Ramos (cell line): ENCODE results near the gene PLXDC2.
"Not testable (repeated sequence)": the region's sequence is repeated elsewhere in the genome, so short reads cannot be mapped to it uniquely, and the experiment has no call there.

Experiments
- in situ Hi-C: fragments of 300-500 bp; cut with MboI; formaldehyde crosslinking; loops from one replicate; pipeline ENCODE4 v1.14.3; 2022; ENCODE audit warnings: low sequenced_read_pairs; ENCODE audit not compliant: unreplicated experiment

PLXDC2 gene

DNA sequence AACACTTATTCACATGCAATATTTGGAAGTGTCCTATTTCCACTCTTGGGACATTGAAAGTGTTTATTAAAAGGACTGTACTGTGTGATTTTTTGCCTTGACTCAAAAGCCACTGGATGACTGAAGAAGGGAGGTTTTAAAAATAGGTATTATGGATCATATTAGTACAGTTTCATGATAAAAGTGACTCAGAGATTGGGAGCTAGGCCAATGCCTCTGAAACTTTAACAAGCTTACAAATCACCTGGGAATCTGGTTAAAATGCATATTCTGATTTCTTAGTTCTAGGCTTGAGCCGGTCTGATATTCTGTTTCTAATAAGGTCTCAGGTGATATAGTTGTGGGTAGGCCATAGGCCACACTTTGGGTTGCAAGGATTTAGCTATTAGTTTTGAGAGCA is 191.2 kb downstream of the PLXDC2 start:
- in situ Hi-C loops, result no loop called here

DNA sequence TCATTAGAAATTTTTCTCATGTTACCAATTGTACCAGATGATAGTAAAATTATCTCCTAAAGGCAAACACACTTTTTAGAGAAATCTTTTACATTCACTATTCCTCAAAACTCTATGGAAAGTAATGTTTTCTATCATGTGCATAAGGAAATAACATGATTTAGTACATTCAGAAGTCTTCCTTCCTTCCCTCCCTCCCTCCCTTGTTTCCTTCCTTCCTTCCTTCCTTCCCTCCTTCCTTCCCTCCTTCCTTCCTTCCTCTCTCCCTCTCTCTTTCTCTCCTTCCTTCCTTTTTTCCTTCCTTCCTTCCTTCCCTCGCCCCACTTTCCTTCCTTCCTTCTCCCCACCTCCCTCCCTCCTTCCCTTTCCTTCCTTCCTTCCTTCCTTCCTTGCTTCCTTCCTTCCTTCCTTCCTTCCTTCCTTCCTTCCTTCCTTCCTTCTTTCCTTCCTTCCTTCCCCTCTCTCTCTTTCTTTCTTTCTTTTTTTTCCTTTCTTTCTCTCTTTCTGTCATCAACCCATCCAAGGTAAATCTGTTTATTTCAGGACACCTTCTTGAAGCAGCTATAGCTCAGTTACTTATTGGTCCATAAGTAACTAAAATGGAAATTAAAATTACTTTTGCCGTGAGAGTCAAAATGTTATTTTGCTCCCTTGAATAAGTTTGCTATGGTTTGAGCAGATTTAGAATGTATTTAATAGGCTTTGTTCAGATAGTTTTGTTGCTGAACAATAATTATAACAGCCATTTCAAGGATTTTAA is 197.9 kb downstream of the PLXDC2 start:
- in situ Hi-C loops, result no loop called here

DNA sequence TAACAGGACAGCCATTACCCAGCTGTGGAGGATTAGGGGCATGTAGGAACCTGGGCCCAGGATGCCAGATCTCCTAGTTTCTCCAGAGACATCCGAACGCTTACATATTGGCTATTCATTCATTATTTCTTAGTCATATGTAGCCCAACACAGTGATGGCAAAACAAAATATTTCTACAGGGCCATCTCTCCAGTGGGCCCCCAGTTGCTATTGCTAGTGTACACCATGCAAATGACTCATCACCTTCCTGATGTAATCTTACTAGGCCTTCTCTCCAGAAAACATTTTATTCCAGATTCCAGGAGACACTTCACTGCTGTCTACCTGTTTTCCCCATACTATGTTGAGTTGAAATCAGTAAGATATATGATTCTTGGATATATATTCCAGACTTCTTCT is 201.7 kb downstream of the PLXDC2 start:
- in situ Hi-C loops, result no loop called here

DNA sequence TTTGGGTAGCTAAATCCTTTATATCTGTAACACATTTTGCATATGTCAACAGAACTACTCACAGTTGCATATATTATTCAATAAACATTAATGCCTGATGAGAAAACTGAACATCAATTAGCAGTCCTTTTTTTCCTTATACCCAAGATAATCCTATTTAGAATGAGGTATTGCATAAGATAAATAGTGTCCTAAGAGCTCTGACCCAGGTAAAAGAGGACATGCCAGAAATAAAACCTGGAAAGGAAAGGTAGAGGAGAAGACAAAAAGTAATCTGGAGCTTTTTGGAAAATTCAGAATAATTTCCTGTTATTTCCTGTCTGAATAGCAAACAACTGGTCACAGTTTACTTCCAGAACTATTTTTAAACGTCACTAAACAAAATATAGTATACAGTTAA is 204.4 kb downstream of the PLXDC2 start:
- in situ Hi-C loops, result no loop called here

DNA sequence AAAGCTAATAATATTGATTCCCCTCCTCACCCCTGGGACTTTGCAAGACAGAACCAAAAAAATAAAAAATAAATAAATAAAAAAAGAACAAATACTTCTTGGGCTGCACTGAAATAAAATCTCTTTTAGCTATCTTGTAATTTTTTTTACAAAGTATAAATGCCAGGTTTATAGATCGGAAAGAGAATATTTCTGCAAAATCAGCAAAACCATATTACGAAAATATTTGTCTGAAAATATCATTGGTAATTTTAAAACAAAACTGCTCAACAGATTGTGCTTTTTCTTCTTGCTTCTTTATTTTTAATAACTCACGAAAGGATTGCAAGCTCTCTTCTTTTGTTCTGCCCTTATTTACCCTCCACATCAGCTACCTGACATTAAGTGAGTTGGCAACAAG is 213.3 kb downstream of the PLXDC2 start:
- in situ Hi-C loops, result no loop called here

DNA sequence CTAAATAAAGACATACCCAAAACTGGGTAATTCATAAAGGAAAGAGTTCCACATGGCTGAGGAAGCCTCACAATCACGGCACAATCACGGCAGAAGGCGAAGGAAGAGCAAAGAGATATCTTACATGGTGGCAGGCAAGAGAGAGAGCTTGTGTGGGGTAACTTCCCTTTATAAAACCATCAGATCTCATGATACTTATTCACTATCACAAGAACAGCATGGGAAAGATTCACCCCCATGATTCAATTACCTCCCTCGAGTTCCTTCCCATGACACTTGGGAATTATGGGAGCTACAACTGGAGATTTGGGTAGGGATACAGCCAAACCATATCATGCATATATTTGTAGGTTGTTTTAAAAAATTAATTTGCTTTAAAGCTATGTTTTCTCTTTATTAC is 217.2 kb downstream of the PLXDC2 start:
- in situ Hi-C loops, result no loop called here

DNA sequence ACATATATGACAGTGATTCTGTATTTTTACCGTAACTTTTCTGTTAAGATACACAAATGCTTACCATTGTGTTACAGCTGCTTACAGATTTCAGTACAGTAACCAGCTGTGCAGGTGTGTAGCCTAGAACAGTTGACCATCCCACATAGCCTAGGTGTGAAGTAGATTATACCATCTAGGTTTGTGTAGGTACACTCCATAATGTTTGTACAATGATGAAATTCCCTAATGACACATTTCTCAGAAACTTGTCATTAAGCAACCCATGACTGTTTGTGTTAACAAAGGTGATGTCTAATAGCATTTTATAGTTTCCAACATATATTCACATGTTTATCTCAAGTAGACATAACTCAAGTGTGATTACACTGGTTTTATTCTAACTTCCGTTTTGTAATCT is 218.5 kb downstream of the PLXDC2 start:
- in situ Hi-C loops, result no loop called here

DNA sequence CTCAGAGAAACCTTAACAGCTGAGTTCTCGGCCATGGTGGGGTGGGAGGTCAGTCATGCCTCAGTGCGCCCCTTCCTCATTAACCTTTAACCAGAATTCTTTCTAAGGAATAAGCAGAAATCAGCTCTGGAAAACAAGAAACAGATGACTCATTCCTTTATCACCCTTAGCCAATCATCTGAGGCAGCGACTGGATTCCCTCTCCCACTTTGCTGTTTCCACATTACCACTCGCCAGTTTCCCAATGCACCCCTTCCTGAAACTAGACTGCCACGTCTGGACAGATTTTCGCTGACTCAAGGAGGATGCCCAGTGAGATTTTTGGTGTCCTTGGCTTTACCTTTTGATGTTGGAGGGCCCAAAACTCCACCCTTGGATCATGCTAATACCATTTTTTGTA is 223.8 kb downstream of the PLXDC2 start:
- in situ Hi-C loops, result no loop called here

DNA sequence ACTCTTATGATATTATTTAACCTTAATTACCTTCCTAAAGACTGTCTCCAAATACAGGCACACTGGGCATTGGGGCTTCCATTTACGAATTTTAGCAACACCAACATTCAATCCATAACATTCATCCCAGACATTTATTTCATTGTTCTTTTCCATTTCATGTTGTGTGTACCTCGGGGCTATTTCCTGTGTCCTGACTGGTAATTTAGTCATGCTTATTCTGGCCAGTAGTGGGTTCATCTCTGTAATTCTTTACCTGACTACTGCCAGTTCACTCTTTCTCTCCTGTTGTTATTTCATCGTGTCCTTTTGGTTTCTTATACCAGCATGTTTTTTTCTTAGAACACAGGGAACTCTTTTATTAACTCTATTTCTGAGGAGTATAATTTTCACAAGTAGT is 225.7 kb downstream of the PLXDC2 start:
- in situ Hi-C loops, result no loop called here

DNA sequence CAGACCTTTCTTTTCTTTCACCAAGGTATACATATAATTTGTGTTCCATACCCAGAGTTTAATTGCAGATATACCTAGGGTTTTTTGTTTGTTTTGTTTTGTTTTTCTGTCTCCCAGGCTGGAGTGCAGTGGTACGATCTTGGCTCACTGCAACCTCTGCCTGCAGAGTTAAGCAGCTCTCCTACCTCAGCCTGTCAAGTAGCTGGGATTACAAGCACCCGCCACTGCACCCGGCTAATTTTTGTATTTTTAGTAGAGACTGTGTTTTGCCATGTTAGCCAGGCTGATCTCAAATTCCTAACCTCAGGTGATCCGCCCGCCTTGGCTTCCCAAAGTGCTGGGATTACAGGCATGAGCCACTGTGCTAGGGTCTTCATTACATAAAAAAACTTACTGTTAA is 228.9 kb downstream of the PLXDC2 start:
- in situ Hi-C loops, result not testable (repeated sequence)

DNA sequence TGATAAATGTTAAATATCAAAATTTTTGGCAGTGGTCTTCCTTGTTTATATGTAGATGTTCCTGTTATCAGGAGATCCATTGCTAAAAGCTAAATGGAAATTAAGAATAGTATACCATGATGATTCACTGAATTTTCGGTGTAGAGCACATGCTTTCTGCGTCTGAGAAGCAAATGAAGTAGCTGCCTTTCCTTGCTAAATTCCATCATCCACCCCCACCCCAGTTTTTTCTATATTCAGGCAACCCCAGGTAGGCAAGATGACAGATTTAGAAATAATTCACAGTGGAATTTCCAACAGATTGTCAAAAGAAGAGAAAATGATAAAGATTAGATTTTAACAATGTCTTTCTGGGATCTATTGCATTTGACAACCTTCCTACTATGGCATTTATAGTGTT is 231.9 kb downstream of the PLXDC2 start:
- in situ Hi-C loops, result no loop called here

DNA sequence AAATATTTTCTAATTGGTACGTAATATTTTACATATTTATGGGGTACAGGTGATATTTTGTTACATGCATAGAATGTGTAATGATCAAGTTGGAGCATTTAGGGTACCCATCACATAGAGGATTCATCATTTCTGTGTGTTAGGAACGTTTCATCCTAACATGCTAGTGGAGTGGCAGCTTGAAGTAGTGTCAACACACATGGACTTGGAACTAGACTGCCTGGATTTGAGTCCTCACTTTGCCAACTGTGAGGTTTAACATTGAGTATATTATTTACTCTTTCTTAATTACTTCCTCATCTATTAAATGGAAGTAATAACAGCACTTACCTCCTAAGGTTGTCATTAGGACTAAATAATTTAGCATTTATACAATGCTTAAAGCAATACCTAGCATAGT is 241.9 kb downstream of the PLXDC2 start:
- in situ Hi-C loops, result no loop called here

DNA sequence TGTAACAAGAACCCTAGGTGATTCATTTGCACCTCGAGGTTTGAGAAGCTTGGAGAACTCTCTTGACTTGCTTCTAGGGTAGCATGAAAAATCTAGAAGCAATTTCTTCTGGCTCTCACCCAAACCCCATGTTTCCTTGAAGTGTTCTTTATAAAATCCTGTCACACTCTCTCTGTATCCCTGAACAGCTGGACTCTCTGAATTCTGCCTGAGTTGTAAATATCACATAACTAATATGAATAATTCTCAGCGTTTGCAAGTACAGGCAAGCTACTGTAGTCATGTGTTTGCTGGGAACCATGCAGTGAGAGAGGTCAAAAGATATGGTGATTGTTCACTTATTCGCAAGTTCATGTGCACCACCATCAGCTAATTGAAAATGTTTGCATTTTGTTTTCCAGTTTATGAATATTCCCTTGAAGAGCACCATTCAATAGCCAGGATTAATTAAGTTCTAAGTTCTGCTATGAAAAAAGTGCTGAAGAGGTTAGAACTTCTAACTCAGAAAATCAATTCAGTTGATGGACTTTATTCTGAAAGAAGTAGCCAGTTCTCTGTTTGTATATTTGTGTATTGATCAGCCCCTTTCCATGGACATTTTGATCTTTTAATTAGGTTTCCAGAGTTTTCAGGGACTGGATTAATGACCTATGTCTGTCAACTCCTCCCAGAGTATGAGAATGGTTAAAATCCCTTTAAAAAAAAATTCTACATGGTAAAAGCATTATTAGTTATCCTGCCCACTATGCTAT is 243.0 kb downstream of the PLXDC2 start:
- in situ Hi-C loops, result no loop called here

DNA sequence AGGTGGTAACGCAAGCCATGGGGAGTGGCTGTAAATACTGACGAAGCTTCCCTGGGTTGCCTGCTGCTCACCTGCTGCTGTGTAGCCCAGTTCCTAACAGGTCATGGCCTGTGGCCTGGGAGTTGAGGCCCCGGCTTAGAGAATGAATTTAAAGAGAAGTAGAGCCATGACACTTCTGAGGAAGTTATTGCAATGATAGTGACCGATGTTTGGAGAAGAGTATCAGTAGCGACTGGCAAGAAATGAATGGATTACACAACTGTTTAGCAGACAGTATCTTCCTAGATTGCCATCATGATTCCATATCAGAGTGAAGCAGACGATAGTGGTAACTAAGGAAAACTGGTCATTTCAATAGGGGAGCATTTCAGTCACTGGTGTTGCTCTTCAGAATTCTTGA is 249.6 kb downstream of the PLXDC2 start:
- in situ Hi-C loops, result no loop called here

DNA sequence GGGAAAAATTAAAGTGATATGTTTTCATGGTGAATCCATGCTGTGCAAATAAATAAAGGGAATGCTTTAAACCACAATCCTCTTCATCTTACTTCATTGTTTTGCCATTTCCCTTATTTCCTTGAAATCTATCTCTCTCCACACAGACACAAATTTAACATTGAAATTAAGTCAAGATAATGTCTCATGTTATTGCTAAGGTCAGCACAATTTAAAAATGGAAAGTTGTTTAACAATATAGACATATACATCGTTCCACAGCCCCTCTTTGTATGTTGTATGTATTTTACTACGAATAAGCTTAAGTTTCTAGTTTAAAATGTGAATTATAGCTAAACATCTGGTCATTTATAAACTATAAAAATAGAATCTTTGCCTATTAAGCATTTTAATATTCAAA is 256.9 kb downstream of the PLXDC2 start:
- in situ Hi-C loops, result no loop called here

DNA sequence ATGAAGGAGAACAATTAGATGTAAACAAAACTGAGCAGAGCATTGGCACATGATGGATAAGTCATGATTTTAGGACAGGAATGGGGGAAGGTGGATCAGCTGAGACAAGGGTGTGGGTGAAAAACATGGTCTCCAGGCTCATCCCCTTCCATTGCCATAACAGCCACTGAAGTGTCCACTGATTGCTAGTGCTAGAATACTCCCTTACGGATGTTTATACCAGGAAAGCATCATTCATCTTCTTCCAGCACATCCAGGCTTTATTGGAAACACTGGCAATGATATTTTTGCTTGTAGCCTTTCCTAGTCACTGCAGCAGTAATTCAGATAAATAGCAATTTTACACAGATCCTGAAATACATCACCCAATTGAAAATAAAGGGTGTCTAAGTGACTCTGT is 259.5 kb downstream of the PLXDC2 start:
- in situ Hi-C loops, result no loop called here

DNA sequence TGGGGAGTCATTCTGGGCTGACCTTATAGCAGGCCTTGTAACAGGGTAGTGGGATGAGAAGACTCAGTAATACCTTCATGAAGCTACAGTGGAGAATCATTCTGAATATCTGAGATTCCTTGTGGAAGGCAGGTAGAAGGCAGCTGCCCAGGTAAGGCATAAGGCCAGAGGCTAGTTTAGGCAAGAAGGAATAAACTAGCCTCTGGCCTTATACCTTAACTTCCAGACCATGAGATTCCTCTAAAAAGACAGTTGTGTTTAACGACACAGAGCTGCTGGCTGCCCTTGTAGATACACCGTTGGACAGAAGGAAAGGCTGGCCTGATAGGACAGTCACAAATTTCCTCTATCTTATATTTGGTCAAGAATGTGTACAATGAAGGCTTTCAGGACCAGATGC is 268.2 kb downstream of the PLXDC2 start:
- in situ Hi-C loops, result no loop called here

DNA sequence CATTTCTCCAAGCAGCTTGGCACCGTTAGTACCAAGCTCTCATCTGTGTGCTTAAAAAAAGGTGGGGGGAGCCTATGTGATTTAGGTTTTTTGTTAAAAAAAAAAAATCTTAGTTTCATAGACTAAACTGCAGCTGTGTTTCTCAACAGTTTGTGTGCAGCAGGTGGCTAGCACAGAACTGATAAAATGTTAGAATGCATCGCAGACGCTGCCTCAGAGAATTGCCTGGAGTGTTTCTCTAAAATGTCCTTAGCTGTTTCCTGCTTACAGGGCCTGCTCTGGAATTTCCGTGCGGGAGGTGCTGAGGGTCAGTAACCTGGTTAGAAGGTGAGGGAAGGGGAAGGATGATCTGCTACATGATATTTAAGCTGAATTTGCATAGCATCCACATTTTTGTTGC is 268.9 kb downstream of the PLXDC2 start:
- in situ Hi-C loops, result no loop called here

DNA sequence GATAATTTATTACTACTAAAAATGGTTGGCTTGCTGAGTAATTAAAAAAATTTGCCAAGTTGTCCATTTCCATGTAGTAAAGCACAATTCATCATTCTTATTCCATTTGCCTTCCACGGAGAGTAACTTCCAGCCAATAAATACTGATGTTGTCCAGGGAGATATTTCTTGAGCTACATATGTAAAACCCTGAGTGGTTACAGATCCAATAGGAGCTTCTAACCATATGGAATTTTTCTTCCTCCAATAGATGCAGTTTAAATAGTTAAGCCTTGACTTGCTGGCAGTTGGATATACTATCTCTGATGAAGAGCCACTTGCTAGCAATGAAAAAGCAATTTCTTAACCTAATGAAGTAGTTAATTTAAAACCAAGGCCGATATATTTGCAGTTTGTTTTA is 271.1 kb downstream of the PLXDC2 start:
- in situ Hi-C loops, result no loop called here

DNA sequence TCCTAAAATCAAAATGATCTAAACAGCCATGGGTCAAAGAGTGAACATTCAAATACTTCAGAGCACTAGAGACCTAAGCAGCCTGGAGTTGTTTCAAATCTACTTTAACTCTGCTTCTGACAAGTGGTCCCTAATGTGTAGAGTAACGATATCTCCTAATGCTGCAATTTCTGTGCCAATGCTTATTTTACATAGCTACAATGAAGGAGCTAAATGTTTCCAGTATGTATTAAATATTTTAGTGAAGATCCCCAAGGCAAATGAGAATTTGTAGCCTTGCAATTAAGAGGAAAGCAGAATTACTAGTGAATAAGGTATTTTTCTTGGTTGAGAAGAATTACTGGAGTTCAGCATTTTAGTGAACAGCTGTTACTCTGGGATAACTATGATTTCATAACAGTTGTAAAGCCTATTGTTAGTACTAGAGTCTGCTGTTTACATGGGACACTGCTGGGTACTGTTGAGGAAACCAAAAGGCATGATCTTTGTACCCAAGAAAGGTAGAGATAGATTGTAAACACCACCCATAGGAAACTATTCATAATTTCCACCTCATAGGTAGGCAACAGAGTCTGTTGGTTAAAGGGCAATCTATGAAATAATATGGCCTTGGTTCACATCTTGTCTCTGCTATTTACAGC is 271.9 kb downstream of the PLXDC2 start:
- in situ Hi-C loops, result no loop called here

DNA sequence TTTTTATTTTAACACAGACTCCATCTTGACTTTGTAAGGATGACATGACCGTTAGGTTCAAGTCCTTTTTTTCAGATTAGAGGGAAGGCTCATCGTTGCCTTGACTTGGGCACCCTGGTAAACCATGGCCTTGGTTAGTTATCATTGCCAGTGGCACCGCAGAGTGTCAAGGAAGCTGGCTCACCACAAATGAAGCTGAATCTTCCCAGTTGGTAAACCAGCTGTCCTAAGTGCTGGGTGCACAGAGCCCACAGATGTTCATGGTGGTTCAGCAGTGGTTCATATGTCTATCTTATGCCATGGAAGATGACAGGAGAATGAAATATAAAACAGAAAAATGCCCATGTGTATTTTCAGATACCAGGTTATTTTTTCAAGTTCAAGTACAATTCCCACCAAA is 273.6 kb downstream of the PLXDC2 start:
- in situ Hi-C loops, result no loop called here

DNA sequence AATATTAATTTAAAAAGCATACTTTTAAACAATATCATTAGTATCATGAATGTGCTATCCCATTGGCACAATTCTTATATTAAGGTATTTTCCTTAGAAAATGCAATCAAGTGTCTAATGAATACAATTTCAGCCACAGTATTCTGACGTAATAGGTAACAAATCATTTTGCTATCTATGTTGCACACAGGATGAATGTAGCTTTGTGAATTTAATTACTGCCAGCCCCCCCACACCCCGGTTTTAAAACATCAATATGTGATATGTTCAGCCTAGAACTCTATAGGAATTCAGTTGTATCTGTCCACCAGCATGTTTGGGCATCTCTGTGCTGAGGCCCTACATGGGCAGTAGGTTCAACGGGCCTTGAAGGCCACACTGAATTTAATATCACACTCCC is 274.6 kb downstream of the PLXDC2 start:
- in situ Hi-C loops, result no loop called here
